Fibroblast of skin of back (primary cell): ENCODE results near the gene SLC22A3.
"Not testable (repeated sequence)": the region's sequence is repeated elsewhere in the genome, so short reads cannot be mapped to it uniquely, and the experiment has no call there.

ENCODE experiments used
- DNase-seq: peaks from one replicate; pipeline ENCODE4 v3.0.0-alpha.2; 2013

The SLC22A3 gene

DNA sequence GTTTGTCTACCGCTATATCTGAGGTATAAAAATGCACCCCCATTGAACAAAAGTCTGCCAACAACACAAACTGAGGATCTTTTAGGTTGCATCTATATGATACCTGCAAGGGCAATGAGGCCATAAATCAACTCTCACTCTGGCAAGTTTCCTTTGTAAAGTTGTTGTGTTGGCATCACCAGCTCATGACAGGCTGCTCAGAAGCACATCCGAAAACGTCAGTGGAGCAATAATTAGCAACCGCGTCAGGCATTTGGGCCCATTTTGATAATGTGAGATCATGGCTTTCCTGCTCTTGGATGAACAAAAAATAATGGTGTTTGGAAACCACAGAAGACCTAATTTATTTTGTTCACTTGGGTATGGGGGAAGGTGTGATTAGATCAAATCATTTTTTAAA, 12.0 kb upstream of the SLC22A3 start:
- DNase-seq, result no peak

DNA sequence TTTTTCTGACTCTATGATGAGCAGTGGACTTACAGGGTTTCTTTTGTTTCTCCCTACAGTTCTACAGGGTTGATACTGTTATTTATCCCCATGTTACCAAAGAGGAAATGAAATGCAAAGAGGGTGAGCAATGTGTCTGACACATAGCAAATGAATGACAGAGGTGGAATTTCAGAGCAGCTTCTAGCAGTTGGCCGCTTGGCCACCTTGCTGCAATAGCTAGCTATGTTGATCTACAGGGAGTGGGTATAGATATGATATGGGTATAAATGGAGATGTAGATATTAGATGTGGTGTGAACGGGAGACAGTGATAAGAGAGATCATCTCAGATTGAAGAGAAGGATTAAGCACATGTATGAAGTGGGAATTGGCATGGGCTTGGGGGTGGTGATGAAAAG, 10.9 kb upstream of the SLC22A3 start:
- DNase-seq, result peak; percentile 4

DNA sequence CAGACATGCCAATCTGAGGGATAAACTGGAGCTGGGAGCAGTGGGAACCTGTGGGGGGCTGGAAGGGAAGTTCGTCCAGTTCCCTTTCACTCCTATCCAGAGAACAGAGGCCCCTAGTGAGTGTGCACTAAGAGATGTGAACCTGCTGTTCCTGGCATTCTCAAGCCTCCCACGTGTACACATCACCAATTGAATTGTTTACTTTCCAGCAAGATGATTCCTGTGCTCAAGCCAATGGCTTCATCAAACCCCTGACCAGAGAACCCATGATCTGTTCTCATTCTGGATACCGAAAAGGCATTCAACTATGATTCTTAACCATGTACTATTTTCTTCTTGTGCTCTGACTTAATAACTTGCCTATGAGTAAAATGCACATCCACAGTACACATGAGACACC, 10.2 kb upstream of the SLC22A3 start:
- no peak for DNase-seq

DNA sequence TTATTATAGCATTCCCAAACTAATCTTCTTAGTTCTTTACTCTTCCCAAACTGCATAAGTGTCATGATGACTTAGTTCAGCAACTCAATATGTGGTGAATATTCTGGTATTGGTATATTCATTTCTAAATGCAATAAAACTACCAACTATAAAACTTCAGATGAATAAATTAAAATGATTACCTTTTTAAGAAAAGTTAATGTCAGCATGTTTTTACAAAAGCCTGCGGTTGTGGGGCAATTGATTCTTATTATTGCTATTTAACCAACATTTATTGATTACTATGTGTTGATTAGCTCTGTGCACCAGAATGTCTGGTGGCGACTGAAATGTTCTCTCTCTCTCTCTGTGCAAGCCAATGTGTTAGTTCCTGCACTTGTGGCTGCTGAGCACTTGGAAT, 5.0 kb upstream of the SLC22A3 start:
- DNase-seq, result no peak

DNA sequence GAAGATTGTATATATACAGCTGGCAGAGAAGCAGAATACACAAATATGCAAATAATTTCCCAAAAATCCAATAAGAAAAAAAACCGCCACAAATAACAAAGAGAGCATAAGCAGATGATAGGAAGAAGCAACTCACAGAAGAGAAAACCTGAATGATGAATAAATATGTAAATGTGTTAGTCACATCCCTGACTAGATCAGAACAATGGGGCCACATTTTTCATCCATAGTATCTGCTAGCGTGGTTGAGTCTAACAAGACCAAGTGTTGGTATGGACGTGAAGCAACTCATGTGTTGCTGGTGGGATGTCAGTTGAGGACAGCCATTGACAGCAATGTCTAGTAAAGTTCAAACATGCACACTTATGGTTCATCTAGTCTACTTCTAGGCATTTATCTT, 3.9 kb upstream of the SLC22A3 start:
- no peak for DNase-seq

DNA sequence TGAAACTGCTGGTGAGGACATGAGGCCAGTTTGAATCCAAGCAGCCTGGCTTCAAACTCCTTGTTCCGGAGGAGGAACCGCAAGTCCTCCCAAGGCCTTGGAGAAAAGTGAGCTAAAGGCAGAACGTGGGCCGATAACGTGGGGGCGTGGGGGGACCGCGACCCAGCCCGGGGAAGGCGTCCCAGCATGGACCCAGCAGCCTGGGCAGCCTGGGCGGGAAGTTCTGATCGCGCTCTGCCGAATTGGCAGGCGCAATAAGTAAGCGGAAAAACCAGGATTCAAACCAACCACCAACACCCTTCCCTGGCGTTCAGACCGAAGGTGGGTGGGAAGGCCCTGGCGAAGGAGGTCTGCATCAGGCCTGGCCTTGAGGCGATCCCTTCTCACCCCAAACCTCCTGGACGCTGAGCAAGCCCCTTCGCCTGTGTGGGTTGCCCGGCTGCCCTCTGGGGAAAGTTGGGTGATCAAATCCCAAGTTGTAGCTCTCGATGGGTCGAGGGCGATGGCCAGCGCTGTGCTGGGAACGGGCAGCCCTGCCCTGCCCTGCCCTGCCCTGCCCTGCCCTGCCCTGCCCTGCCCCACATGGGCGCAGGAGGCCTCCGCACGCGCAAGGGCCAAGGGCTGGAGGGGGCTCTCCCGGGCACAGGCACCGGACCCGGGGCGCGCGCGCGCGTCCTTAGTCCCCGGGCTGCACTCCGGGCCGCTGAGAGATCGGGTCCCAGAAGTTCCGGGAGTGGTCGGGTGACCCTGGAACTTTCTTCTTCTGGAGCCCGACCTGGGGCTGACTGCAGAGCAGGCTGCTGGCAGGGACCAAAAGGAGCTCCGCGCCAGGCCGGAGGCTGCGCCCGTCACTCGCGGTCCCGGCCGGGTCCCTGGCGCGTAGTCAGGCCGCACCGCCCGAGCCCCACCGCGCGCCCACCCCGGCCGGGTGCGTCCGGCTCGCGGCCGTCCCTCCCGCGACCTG, 637 bp upstream of the SLC22A3 start:
- DNase-seq, result no peak

DNA sequence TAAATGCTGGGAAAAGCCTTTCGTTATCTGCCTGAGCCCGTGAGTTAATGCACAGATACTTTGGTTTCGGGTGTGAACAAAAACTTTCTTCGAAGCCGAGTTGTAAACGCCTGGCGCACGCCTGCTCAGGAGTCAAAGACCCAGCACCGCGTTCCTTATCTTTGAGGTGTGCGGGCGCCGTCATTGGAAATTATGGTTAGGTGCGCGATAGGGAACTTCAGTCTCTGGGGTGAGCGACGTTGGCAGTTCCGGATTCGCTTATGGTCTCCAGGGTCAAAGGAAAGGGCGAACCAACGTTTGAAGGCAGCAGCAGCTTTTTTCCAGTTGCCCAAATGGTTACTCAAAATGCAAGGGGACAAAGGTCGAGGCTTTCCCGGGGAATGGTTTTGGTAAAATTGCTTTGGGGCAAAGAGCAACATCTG, 853 bp downstream of the SLC22A3 start:
- no peak for DNase-seq

DNA sequence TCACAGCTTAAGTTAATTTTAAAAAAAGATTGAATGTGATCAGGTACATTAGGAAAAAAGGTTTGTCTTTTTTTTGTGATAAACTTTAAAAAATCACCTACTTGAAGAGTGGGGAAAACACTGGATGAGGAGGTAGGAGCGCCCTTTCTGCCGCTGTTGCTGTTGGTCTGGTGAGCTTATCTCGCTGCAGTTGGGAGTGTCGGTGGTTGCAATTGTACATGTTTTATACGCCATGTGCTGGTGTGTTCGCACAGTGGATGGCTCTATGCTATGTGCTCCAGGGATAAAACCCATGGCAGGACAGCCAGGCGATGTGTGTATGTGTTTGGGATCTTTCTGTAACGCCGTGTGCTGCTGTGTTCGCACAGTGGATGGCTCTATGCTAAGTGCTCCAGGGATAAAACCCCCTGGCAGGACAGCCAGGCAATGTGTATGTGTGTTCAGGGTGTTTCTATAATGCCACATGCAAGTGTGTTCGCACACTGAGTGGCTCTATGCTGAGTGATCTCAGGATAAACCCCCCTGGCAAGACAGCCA, 1.7 kb downstream of the SLC22A3 start:
- no peak for DNase-seq

DNA sequence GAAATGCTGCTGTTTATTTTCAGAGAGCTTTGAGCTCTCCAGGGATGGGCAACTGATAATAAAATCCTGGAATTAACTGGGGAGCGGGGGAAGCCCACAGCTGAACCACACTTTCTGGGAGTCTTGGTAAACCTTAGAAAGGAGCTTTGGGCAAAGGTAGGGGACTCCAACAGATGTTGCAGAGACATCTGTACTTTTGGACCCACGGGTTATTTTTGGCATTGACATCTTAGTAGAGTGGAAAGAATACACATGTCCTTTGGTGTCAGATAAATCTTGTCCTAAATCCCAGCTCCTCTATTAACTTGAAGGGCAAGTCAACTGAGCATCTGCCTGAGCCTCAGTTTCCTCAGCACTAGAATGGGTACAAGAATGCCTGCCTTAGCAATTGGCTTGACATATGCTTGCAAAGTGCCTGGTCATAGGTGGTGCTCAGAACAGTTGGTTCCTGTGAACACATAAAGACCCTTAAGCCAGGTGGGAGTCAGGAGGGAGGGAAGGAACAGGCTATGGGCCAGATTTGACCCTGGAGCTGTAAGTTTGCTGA, 5.8 kb downstream of the SLC22A3 start:
- no peak for DNase-seq

DNA sequence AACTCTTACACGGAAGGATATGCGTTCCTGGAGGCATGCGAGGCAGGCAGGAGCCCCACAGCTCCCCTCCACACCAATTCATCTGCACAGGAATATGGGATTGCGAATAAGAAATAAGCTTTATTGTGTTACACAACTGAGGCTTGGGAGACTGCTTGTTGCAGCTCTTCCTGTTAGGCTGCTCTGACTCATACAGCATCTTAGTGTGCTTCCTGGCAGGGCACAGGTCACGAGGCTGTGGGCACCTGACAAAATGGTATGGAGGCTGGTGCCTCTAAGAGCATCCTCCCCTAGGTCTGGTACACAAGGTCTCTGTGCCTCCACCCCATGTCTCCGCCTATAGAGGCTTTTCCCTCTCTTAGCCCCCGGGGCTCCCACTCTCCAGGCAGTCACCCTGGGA, 6.8 kb downstream of the SLC22A3 start:
- DNase-seq, result no peak

DNA sequence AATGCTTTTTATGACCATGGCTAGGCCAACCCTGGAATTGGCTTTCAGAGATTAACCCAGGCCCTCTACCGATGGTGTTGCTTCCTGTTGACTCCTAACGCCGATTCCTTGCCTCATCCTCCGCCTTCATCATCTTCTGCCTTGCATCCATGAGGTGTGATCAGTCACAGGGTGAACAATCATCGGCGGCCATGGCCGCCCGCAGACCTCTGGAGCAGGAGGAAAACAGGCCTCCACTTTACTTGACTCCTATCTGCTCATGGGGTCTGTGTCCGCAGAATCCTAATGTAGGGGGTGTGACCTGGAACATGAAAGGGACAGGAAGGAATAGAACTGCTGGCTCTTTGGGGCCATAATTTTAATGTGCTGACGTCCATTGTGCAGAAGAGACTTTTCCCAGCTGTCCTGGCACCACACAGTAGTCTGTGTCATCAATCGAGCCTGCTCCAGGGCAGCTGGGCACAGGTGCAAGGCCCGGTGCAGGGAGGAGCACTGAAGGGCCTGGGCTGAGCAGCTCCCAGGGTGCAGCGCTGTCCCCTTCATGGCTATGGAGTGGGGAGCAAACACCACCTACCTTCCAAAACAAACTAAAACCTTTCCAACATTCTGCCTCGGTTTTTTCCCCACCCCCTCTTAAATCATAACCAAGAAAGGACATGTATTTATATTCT, 8.0 kb downstream of the SLC22A3 start:
- DNase-seq, result no peak

DNA sequence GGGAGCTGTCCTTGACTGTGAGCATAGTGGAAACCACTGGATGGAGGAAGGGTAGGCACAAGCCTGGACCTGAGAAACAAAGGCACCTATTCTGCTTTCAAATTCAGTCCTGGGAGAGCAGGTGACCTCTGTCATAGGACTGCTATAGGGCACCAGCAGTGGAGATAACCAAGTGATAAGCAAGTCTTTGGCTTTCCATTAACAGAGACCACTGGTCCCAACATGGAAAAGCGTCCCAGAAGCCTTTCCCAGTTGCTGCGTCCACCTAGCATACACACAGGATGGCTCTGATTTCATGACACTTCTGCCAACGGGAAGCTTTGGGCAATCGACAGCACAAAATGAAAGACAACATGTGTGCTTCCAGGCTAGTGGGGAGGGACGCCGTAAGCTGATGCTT, 8.9 kb downstream of the SLC22A3 start:
- DNase-seq, result no peak

DNA sequence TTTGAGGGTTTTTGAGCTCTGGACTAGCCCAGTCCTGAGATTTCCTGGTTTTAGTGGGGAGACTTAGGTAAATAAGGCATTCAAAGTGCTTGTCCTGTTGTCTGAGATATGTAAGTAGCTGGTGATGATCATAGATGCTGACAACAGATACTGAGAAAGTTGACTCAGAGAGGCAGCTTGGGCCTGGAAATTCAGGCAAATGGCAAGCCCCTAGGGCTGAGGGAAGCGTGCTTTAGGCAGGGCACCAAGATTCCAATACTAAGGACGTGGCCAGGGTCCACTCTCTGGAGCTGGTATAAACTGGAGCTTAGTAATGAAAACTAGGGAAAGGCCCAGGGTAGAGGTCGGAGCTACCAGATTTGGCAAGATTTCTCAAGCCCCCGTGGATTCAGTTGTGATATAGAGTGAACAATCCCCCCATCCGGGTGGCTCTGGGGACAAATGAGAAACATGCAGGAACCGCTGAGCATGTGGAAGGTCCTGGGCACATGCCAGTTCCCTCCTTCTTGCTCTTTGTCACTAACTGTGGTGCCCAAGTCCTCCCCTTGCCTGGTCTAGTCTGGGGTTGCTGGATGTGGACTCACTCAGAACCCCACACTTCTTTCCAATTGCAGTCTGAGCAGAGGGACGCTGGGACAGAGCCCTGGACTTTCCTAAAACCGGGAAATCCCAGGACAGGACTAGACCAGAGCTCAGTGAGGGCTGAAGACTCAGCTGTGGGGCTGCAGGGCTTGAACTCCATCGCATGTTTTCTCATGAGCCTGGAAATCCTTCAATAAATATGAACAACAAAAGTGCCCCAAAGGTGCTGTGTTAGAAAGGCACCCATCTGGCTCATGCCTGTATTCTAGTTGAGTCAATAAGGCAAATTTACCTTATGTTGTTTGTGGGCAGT, 10.3 kb downstream of the SLC22A3 start:
- DNase-seq, result no peak

DNA sequence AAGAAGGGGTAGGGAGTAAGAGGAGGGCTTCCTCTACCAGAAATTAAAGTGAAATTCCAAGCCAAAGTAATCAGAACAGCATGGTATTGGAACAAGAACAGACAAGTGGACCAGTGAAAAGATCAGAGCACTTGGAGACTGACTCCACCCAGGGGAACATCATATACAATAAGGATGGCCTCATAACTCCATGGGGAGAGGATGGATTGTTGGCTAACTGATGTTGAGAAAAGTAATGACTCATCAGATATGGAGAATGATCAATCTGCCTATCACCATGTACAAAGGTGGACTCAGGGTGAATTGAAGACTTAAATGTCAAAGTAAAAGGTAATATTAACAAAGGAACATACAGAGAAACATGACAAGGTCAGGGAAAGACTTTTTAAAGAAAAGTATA, 12.8 kb downstream of the SLC22A3 start:
- no peak for DNase-seq

DNA sequence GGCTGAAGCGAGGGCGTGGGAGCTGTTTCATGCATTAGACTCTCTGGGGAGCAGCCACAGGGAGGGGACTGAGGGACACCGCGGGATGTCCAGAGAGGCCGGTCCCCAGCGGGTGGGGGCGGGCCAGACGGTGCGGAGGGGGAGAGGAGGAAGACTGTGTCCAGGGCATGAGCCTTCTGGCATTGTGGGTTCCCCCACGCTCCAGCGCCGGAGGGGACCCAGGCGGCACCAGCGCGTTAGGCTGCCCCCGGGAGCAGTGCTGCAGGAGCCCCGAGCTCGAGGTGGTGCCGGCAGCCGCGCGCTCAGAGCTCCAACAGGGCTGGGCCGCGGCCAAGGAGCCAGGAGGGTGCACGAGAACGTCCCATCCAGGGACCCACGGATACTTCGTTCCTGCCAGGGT, 14.4 kb downstream of the SLC22A3 start:
- no peak for DNase-seq

DNA sequence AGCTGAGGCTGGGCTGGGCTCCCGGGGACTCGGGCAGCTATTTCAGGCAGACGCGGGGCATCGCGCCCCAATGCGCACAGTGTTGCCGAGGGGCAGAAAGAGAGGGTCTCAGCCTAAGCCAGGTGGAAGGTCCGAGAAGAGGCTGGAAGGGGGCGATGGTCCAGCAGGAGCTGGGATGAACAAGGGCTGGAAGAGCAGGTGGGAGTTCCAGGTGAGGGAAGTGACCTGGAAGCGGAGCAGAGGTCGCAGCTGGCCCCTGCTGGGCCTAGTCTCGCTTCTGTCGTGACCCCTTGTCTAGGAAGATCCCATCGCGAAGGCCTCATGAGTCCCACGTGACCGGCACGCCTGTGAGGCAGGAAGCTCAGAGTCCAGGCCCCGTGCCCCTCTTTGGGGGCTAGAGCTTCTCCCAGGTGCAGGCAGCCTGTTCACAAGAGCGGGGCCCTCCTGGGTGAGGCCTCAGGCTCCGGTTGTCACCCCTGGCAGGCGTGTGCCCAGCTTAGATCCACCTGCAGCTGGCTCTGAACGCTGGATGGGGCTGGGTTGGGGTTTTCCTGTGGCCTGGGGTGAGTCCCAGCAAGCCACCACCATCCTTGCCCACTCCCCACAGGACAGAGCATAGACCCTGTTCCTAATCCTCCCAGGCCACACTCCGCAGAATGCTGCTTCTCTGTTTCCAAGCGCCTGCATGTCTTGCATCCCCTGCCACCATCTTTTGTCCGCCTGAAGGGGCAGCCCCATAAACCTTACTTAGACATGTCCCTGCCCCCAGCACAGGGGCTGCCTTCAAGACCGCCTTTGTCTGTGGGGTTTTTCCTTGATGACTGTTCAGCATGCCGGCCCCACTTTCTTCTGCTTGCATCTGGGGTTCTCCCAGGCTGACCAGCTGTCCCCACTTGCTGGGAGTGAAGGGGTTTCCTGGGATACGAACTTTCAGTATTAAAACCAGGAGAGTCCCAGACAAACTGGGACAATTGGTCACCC, 15.1 kb downstream of the SLC22A3 start:
- no peak for DNase-seq

DNA sequence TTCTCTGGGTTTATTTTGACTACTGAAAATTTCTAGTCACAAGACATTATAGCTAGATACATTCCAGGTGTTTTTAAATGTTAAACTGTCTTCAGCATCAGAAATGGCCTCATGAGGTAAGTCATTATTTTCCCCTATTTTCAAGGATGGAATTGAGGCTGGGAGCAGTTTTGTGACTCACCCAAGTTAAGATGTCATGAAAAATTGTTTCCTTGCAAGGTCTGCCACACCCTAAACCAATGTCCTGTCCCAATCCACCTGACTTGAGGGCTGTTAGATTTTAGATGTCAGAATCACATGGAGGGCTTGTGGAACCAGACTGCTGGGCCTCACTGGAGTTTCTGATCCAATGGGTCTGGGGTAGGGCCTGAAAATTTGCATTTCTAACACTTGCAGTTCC, 16.9 kb downstream of the SLC22A3 start:
- DNase-seq, result no peak

DNA sequence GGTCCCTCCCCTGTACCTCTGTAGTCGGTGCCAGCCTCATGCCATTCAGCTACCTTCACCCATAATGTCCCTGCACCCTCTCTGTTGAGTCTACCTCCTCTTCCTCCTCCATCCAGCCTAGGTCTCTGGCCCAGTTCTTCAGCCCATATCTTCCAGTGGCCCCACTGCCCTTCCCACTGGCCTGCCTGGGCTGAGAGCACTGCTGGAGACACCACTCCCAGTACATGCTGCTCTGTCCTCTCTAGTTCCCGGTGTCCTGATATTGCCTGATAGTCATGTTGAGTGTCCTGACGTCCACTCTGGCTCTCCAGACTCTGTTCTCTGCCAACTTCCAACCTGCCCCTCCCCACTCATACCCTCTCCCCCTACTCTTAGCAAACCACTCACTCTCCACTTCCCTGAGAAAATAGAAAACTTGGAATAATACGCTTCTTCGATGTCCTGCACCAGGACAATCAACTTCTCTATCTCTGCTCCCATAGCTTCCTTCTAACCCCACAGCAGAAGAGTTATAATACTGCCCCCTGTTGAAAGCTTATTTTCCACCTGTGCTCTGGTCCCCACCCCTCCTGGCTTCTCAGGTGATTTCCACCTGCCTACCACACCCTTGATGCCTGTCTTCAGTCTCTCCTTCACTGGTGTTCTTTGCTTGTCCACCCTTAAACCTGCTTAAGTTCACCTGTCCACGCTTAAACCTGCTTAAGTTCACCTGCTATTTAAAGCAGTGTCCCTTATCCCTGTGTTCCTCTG, 19.8 kb downstream of the SLC22A3 start:
- DNase-seq, result no peak

DNA sequence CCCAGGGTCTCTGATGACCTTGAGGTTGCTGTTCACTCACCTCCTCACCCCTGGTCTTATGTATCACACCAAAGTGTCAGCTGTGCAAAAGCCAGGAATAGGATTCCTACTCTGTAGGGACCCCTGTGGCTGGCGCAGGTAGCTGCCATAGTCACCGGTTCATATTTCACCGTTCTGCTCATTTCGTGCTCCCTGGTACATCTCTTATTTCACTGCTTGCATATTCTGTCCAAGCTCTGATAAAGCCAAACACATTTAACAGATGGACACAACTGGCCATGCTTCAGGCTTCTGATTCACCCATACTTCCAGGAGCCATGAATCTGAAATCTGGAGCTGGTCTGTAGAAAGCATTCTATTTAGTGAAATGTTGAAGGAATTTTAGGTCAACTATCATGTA, 20.5 kb downstream of the SLC22A3 start:
- DNase-seq, result no peak

DNA sequence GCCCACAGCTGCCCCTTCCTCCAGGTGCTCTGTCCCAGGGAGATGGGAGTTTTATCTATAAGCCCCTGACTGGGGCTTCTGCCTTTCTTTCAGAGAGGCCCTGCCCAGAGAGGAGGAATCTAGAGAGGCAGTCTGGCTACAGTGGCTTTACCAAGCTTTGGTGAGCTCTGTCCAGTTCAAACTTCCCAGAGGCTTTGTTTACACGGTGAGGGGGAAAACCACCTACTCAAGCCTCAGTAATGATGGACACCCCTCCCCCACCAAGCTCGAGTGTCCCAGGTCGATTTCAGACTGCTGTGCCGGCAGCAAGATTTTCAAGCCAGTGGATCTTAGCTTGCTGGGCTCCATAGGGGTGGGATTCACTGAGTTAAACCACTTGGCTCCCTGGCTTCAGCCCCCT, 25.4 kb downstream of the SLC22A3 start:
- not testable (repeated sequence) for DNase-seq
